Body of pancreas (tissue), 4 donors: ENCODE results near the gene CDH12. TPM values are rescaled to one million over a fixed set of nuclear protein-coding genes. Genes with fewer than 3 reads are reported as not detected.

ENCODE experiments used
- ATAC-seq: fragments of 150-250 bp; one replicate; pipeline ENCODE4 v1.9.1; 2016
- DNase-seq, 4 donors: peaks; one replicate each; pipeline ENCODE4 v3.0.0-alpha.2; 2019
- H3K27ac ChIP-seq, 4 donors: fragments of 200-600 bp; sonication (generic); 1 replicate in 3 of 4; 2 replicates in 1 of 4; pipeline versions ENCODE4 v1.5.1 to v1.6.1; 2016 to 2019; ENCODE audit warnings: mild to moderate bottlenecking in 1 of 4, mixed read lengths in 1 of 4, moderate library complexity in 1 of 4
- H3K27me3 ChIP-seq, 2 donors: fragments of 200-600 bp; sonication (generic); one replicate each; pipeline ENCODE4 v1.6.0; 2016; ENCODE audit warnings: mild to moderate bottlenecking in 1 of 2
- H3K36me3 ChIP-seq, 2 donors: fragments of 200-600 bp; sonication (generic); replicated peaks in 1 of 2; 2 replicates each; pipeline ENCODE4 v1.5.1; 2016; ENCODE audit warnings: low read depth in 2 of 2; ENCODE audit not compliant: insufficient read depth in 1 of 2
- H3K4me1 ChIP-seq: fragments of 200-600 bp; sonication (generic); one replicate; pipeline ENCODE4 v1.6.0; 2016
- H3K4me3 ChIP-seq, 2 donors: fragments of 200-600 bp; sonication (generic); 1 replicate in 1 of 2; 2 replicates in 1 of 2; pipeline ENCODE4 v1.5.1; 2016 to 2019
- H3K9me3 ChIP-seq, 3 donors: fragments of 200-600 bp; sonication (generic); 1 replicate in 2 of 3; 2 replicates in 1 of 3; pipeline ENCODE4 v1.5.1; 2016
- POLR2A ChIP-seq, 3 donors: fragments of 450-650 bp; IDR thresholded peaks; one replicate each; pipeline ENCODE4 v1.6.1; 2016; ENCODE audit warnings: antibody characterized with exemption in 3 of 3, mild to moderate bottlenecking in 2 of 3
- WGBS, 2 donors: methylation state at CpG; one replicate each; pipeline ENCODE4 v1.1.5; 2017; 5-methylcytosine and 5-hydroxymethylcytosine counted together
- intact Hi-C: fragments of 100-400 bp; cut with DNase I; formaldehyde crosslinking; loops from one replicate; pipeline ENCODE4 v1.15.1; 2023
- total RNA-seq, 2 donors: library from RNA; depleted of rRNA; stranded (reverse); fragments of >200 nt; gene quantifications; one replicate each; pipeline ENCODE4 v1.1.0, GENCODE V29; 2016
- TF ChIP-seq, protein P1 (sequence below), 7 experiments: fragments of 450-650 bp in 4 of 7; fragments of 200-600 bp in 3 of 7; sonication (generic) in 3 of 7; IDR thresholded peaks; one replicate each; pipeline ENCODE4 v1.5.1; 2016 to 2019; ENCODE audit warnings: antibody characterized with exemption in 7 of 7

CDH12 gene
- total RNA-seq, 2 donors from 2014 or later: not detected

DNA sequence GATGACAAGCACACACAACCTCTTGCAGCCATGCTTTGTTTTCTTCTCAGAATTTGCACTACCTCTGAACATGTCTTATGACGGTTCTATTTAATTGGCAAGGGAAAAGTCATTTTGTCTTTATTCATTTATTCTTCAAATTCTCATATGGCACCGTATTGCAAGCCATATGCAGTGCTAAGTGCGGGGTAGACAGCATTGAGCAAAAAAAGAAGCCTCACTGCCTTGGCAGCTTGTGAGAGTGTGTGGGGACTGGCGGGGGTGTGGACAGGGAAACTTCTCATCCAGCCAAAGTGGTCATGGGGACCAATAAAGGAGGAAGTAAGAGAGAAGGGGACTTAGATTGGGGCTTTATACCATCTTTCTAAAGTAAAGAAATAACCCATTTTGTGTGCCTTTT is 160.0 kb downstream of the CDH12 start:
- 54 to 59% methylated on average over 4 of the region's 4 CpGs for WGBS, 2 donors
- Histone ChIP-seq H3K4me3 (no peak overlapping the region), H3K27ac (no peak overlapping the region), H3K27me3 (no peaks in the 10 kb centered on the region), H3K36me3 (no peaks in the 10 kb centered on the region), H3K4me1 (no peaks in the 10 kb centered on the region), H3K9me3 (no peaks in the 10 kb centered on the region)
- DNase-seq (no peak), ATAC-seq (no peak)
- intact Hi-C loops: no loop called here
- TF ChIP-seq, protein P1, sequence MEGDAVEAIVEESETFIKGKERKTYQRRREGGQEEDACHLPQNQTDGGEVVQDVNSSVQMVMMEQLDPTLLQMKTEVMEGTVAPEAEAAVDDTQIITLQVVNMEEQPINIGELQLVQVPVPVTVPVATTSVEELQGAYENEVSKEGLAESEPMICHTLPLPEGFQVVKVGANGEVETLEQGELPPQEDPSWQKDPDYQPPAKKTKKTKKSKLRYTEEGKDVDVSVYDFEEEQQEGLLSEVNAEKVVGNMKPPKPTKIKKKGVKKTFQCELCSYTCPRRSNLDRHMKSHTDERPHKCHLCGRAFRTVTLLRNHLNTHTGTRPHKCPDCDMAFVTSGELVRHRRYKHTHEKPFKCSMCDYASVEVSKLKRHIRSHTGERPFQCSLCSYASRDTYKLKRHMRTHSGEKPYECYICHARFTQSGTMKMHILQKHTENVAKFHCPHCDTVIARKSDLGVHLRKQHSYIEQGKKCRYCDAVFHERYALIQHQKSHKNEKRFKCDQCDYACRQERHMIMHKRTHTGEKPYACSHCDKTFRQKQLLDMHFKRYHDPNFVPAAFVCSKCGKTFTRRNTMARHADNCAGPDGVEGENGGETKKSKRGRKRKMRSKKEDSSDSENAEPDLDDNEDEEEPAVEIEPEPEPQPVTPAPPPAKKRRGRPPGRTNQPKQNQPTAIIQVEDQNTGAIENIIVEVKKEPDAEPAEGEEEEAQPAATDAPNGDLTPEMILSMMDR (IDR thresholded peaks at IDR 0.05): no peak
- TF ChIP-seq POLR2A (IDR thresholded peaks at IDR 0.05): no peak

DNA sequence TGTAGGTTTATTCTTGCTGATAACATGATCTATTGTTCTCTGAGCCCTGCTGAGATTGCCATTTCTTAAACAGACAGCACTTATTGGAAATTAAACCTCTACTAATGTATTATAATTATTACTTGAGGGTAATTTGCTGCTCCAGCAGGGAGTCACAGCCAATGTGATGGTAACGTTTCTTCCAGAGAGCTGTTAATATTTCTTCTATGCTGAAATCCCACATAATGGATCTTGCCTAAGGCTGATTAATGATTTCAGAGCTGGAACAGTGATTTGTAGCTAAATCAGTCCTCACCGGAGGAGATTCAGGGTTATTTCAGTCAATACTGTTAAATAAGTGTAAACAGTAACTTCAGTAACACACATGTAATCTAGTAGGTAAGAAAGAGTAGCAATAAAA is 170.1 kb downstream of the CDH12 start:
- Histone ChIP-seq H3K9me3 (no peaks in the 10 kb centered on the region), H3K4me3 (no peak overlapping the region), H3K27ac (no peak overlapping the region), H3K27me3 (no peaks in the 10 kb centered on the region), H3K36me3 (no peaks in the 10 kb centered on the region), H3K4me1 (no peaks in the 10 kb centered on the region)
- ATAC-seq: no peak
- TF ChIP-seq, protein P1 (IDR thresholded peaks at IDR 0.05): no peak
- no peak for TF ChIP-seq POLR2A (IDR thresholded peaks at IDR 0.05)
- intact Hi-C loops: no loop called here
- WGBS, 2 donors: 17 to 18% methylated on average over 2 of the region's 2 CpGs
- no peak for DNase-seq

DNA sequence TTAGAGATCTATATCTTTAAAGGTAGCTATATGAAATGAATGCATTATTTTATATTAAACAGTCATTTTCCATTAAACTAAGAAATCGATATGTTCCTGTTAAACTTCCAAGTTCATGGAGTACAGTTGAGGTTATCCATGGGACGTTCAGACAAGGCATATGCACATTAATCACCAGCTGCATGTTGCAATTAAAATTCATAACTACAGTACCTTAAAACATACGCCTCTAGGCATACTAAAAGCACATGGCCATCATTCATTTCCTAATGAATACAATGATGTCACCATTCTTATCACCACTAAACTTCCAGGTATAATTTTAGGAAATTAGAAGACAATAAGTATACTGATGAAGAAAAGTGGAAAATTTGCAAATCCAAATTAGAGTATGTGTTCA is 174.3 kb downstream of the CDH12 start:
- intact Hi-C loops: no loop called here
- Histone ChIP-seq H3K27ac (no peak overlapping the region), H3K36me3 (no peaks in the 10 kb centered on the region), H3K9me3 (no peaks in the 10 kb centered on the region), H3K27me3 (no peaks in the 10 kb centered on the region), H3K4me1 (no peaks in the 10 kb centered on the region), H3K4me3 (no peak overlapping the region)
- TF ChIP-seq, protein P1 (IDR thresholded peaks at IDR 0.05): no peak
- TF ChIP-seq POLR2A (IDR thresholded peaks at IDR 0.05): no peak
- DNase-seq (no peak), ATAC-seq (no peak)
- 43 to 46% methylated on average over 3 of the region's 3 CpGs for WGBS, 2 donors

DNA sequence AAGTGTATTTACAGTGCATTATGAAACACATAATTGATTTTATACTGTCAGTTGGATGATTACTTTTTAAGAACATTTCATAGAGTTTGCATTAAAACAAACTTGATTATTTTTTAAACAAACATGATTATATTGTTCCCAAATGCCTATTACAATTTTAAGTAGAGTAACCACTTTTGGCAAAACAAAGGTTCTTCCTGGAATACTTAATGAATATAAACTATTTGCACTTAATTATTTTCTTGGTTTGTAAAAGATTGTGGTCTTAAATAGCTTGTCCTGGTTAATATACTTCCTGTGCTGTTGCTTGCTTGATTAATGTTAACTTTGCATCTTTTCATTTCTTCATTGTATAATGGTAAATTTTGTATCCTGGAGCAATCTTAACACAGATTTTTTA is 180.0 kb downstream of the CDH12 start:
- DNase-seq: no peak
- no peak overlapping the region for H3K4me3 ChIP-seq
- H3K4me1 ChIP-seq: no peaks in the 10 kb centered on the region
- H3K27ac ChIP-seq: no peak overlapping the region
- ATAC-seq: no peak
- no peaks in the 10 kb centered on the region for H3K36me3 ChIP-seq
- TF ChIP-seq, protein P1 (IDR thresholded peaks at IDR 0.05): no peak
- TF ChIP-seq POLR2A (IDR thresholded peaks at IDR 0.05): no peak
- intact Hi-C loops: no loop called here
- no peaks in the 10 kb centered on the region for H3K9me3 ChIP-seq
- H3K27me3 ChIP-seq: no peaks in the 10 kb centered on the region

DNA sequence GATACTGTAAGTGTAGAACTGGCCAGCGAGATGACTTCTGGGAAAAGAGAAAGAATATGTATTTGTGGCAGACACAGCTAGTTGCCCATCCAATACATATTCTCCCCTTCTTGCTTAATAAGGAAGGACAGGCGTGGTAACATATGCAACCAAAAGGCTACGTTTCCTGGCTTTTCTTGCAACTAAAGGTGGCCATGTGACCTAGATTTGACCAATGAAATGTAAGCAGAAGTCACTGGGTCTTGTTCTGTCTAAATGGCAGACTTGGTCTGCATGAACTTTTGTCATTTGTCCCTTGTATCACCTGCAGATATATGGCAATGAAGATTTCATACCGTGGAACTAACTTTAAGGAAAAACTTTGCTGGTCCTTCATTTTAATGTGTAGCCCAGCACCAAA is 183.8 kb downstream of the CDH12 start:
- intact Hi-C loops: no loop called here
- no peak for ATAC-seq
- Histone ChIP-seq H3K27ac (no peak overlapping the region), H3K36me3 (no peaks in the 10 kb centered on the region), H3K4me3 (no peak overlapping the region), H3K27me3 (no peaks in the 10 kb centered on the region), H3K4me1 (no peaks in the 10 kb centered on the region), H3K9me3 (no peaks in the 10 kb centered on the region)
- DNase-seq: no peak
- TF ChIP-seq, protein P1 (IDR thresholded peaks at IDR 0.05): no peak
- no peak for TF ChIP-seq POLR2A (IDR thresholded peaks at IDR 0.05)
- 44 to 51% methylated on average over 4 of the region's 4 CpGs for WGBS, 2 donors
